Lower lobe of right lung (tissue), 2 donors: ENCODE data around the gene RANBP1. TPM values are rescaled to one million over a fixed set of nuclear protein-coding genes. Genes with fewer than 3 reads are reported as not detected.

ENCODE experiments used
- ATAC-seq, 2 donors: fragments of 200-7000 bp; cut with Tn5 transposase; one replicate each; pipeline ENCODE4 v1.9.1; 2020 to 2022; ENCODE audit warnings: mild to moderate bottlenecking in 2 of 2, moderate library complexity in 2 of 2
- DNase-seq: peaks from one replicate; pipeline ENCODE4 v3.0.0-alpha.2; 2020
- H3K27ac ChIP-seq: fragments of 200-600 bp; one replicate; pipeline ENCODE4 v1.8.0; 2022
- H3K27me3 ChIP-seq: fragments of 200-600 bp; one replicate; pipeline ENCODE4 v1.8.0; 2022; ENCODE audit warnings: low read depth
- H3K36me3 ChIP-seq: fragments of 200-600 bp; one replicate; pipeline ENCODE4 v1.8.0; 2022; ENCODE audit warnings: mild to moderate bottlenecking
- H3K4me1 ChIP-seq: fragments of 200-600 bp; one replicate; pipeline ENCODE4 v1.8.0; 2022
- H3K4me3 ChIP-seq: fragments of 200-600 bp; one replicate; pipeline ENCODE4 v1.8.0; 2022; ENCODE audit warnings: mild to moderate bottlenecking
- H3K9me3 ChIP-seq: fragments of 200-600 bp; one replicate; pipeline ENCODE4 v1.8.0; 2022
- CTCF ChIP-seq: fragments of 200-600 bp; IDR thresholded peaks from one replicate; pipeline ENCODE4 v1.8.0; 2022; ENCODE audit warnings: antibody characterized with exemption, mild to moderate bottlenecking
- intact Hi-C: fragments of 100-400 bp; cut with DNase I; formaldehyde crosslinking; loops from one replicate; pipeline ENCODE4 v1.11.0; 2022
- total RNA-seq: library from RNA; stranded (reverse); fragmentation: NEBNext Ultra II Directional; extraction: Animal tissue kit (Norgen Biotek cat#: 25700); gene quantifications from one replicate; pipeline ENCODE4 v1.2.1, GENCODE V29; 2021
- donor health status: DM: no; HTN: yes; CAD: no; lungs with severe emphysema.

The RANBP1 gene
- total RNA-seq, 1 donor from 2014 or later, result 58.3 TPM

GRCh38 chr22:20165913-20166312, 50.0 kb downstream of the RANBP1 start:
- no peak for TF ChIP-seq CTCF
- Histone ChIP-seq H3K27ac (no peak overlapping the region), H3K9me3 (no peaks in the 10 kb centered on the region), H3K27me3 (no peaks in the 10 kb centered on the region), H3K4me1 (no peaks in the 10 kb centered on the region), H3K4me3 (no peak overlapping the region), H3K36me3 (no peaks in the 10 kb centered on the region)
- ATAC-seq (no peak), DNase-seq (no peak)
- intact Hi-C loops, result loop anchor here (10.0 kb wide), 1 partner anchor 99 kb away; the partner anchor contains the start of gene RTN4R

DNA sequence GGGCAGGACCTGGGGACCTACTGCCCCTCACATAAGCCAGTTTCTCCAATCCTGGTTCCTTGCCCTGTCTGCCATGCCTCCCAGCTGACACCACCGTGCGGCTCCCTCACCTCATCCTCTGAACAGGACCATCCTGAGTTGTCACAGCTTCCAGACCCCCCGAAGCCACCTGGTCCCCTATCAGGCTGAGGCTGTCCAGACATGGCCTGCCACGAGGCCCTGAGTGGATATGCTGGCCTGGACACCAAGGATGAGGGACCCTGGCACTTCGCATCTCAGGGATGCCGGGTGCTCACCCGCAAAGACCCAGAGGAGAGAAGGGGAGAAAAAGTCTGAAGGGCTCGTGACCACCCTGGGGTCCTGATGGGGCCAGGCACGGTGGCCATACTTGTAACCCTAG, 50.8 kb downstream of the RANBP1 start:
- no peaks in the 10 kb centered on the region for H3K9me3 ChIP-seq
- H3K4me1 ChIP-seq, result no peaks in the 10 kb centered on the region
- H3K36me3 ChIP-seq, result no peaks in the 10 kb centered on the region
- no peak overlapping the region for H3K4me3 ChIP-seq
- no peak for DNase-seq
- intact Hi-C loops, result loop anchor here (10.0 kb wide), 1 partner anchor 98 kb away; the partner anchor contains the start of gene RTN4R
- H3K27me3 ChIP-seq, result no peaks in the 10 kb centered on the region
- no peak for ATAC-seq
- no peak for TF ChIP-seq CTCF
- no peak overlapping the region for H3K27ac ChIP-seq

DNA sequence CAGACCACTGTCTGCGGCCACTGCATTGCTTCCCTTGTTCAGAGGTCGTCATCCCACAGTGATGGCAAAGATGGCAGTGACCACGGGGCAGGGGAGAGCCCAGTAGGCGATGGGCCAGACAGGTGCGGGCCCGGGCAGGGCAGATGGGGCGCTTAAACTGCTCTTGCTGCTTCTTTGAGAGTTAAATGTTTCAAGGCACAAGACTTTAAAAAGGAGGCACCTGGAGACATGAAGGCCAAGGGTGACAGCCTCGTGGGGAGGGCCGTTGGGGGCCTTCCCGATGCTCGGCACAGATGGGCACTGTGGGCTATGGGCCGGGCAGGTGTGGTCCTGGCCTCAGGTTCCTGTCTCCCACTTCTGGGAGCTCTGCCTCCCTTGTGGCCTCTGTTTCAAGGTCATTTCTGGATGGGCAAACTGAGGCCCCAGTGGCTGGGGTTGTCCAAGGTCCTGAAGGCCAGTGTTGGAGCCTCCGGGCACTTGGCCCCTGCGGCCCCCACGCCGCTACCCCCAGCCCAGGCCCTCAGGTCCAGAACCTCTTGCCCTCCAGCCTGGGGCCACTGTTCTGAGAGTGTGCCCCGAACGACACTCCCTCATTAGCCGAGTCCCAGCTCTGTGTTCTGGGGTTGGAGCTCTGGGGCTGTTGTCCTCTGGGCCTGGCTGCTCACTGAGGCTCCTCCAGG, 51.9 kb downstream of the RANBP1 start:
- ATAC-seq (no peak), DNase-seq (no peak)
- Histone ChIP-seq H3K9me3 (no peaks in the 10 kb centered on the region), H3K4me3 (no peak overlapping the region), H3K27ac (no peak overlapping the region), H3K27me3 (no peaks in the 10 kb centered on the region), H3K4me1 (no peaks in the 10 kb centered on the region), H3K36me3 (no peaks in the 10 kb centered on the region)
- TF ChIP-seq CTCF, result no peak
- intact Hi-C loops, result loop anchor here (10.0 kb wide), 1 partner anchor 97 kb away; the partner anchor contains the start of gene RTN4R

- no peak for TF ChIP-seq CTCF
- Histone ChIP-seq H3K4me1 (no peaks in the 10 kb centered on the region), H3K27me3 (no peaks in the 10 kb centered on the region), H3K36me3 (no peaks in the 10 kb centered on the region), H3K4me3 (no peak overlapping the region), H3K9me3 (no peaks in the 10 kb centered on the region), H3K27ac (no peak overlapping the region)
- intact Hi-C loops, result loop anchor here (10.0 kb wide), 1 partner anchor 95 kb away; the partner anchor contains the start of gene RTN4R
- DNase-seq (no peak), ATAC-seq (no peak)
These were observed 53.4 kb downstream of the RANBP1 start for GRCh38 chr22:20169253-20169822.

GRCh38 chr22:20170170-20170569, 54.3 kb downstream of the RANBP1 start:
- intact Hi-C loops, result no loop called here
- H3K9me3 ChIP-seq, result no peaks in the 10 kb centered on the region
- ATAC-seq (no peak), DNase-seq (no peak)
- no peak overlapping the region for H3K27ac ChIP-seq
- no peaks in the 10 kb centered on the region for H3K4me1 ChIP-seq
- H3K4me3 ChIP-seq, result no peak overlapping the region
- no peaks in the 10 kb centered on the region for H3K27me3 ChIP-seq
- H3K36me3 ChIP-seq, result no peaks in the 10 kb centered on the region
- TF ChIP-seq CTCF, result no peak
